ENCODE data around the gene SLC26A9. TPM values are rescaled to one million over a fixed set of nuclear protein-coding genes. Genes with fewer than 3 reads are reported as not detected.
A peak's percentile ranks its signal among the peaks of the same experiment; 100 is the strongest.
"Not testable (repeated sequence)": the region's sequence is repeated elsewhere in the genome, so short reads cannot be mapped to it uniquely, and the experiment has no call there.

SLC26A9 gene
- polyA plus RNA-seq, 1 donor: 0.04 TPM

- no peak for DNase-seq (ENCODE audit: low read depth)
Measured at GRCh38 chr1:205926636-205927035, 16.6 kb downstream of the SLC26A9 start.

DNA sequence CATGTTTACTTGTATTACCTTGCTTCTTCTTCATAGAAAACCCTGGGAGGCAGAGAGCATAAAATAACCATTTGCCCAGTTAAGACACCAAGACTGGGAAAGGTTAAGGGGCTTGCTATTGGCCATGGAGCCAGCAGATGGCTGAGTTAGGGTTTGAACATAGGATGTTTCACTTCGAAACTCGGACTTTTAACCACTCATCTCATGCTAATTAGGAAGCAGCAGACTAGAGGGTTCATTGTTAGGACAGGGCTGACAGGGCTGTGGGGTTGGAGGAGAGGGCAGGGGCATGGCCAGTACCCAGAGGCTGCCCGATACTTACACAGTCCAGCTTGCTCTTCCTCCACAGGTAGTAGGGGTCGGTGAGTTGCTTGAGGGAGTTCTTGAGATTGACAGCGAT is 17.0 kb downstream of the SLC26A9 start:
- no peak for DNase-seq (ENCODE audit: low read depth)

DNA sequence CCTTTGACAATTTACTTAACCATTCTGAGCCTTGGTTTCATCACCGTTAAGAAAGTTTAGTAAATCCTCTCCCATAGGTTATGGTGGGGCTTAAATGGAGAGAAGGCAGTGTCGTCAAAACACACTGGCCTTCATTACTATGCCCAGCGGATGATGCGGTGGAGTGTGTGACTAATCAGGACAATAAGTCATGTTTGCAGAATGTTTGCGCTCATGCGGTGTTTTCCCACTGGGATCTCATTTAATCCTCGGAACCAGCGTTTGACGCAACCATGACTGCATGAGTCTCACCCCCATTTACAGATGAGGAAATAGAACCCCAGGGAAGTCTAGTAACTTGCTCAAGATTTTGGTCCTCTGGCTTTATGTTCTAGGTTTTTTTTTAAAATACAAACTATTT is 17.5 kb downstream of the SLC26A9 start:
- no peak for DNase-seq (ENCODE audit: low read depth)

GRCh38 chr1:205924460-205924790 is 18.8 kb downstream of the SLC26A9 start:
- no peak for DNase-seq (ENCODE audit: low read depth)

GRCh38 chr1:205923651-205924459 is 19.4 kb downstream of the SLC26A9 start:
- no peak for DNase-seq (ENCODE audit: low read depth)

GRCh38 chr1:205922806-205923205 is 20.4 kb downstream of the SLC26A9 start:
- DNase-seq (ENCODE audit: low read depth): no peak

DNA sequence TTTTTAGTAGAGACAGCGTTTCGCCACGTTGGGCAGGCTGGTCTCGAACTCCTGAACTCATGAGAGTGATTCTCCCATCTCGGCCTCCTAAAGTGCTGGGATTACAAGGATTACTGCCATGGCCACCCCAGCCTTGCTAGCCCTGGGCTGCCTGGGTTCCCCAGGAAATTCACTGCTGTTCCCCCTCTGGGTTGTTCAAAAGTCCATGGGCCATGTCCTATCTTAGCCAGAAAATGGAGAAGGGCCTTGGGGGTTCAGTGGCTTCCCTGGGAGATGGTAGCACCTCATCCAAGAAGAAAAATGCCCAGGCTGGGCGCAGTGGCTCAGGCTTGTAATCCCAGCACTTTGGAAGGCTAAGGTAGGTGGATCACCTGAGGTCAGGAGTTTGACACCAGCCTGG is 20.9 kb downstream of the SLC26A9 start:
- DNase-seq (ENCODE audit: low read depth): no peak

- no peak for DNase-seq (ENCODE audit: low read depth)
Measured at GRCh38 chr1:205921570-205921909, 21.7 kb downstream of the SLC26A9 start.

DNA sequence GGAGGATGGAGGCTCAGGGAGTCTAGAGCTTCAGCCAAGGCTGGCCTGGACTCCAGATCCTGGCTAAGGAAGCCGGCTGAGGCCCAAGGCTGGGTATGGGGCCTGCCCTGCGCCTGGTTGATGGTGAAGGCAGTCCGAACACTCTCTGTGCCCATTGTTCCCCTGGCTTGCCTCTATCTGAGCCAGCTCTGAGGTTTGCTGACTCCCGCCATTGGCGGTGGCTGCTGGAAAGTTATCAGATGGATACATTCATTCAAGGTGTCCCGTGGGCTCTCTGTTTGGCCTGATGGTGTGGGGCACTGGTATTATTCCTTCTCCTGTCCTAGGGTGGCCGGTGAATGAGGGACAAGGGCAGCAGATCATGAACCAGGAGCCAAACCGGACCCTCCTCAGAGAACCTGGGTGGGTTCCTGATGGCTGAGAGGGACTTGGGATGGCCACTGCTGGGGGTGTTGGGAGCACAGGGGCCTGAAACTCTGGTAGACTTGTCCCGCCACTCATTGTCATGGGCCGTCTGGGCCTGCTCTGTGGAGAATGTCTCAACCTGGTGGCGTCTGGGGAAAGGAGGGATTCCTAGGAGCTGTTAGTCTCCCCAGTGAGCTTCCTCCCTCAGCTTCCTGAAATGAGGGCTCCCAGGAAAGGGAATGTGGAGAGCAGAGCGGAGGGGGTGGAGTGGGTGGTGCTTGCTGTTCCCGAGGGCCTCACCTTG is 22.2 kb downstream of the SLC26A9 start:
- DNase-seq (ENCODE audit: low read depth): no peak

- no peak for DNase-seq (ENCODE audit: low read depth)
Measured at GRCh38 chr1:205920159-205920558, 23.1 kb downstream of the SLC26A9 start.

GRCh38 chr1:205918955-205919746 is 24.1 kb downstream of the SLC26A9 start:
- peak; percentile 53 for DNase-seq (ENCODE audit: low read depth)

GRCh38 chr1:205917466-205918238 is 25.6 kb downstream of the SLC26A9 start:
- DNase-seq (ENCODE audit: low read depth): no peak

- no peak for DNase-seq (ENCODE audit: low read depth)
Measured at GRCh38 chr1:205916541-205916940, 26.7 kb downstream of the SLC26A9 start.

- DNase-seq (ENCODE audit: low read depth): no peak
Measured at GRCh38 chr1:205915354-205915990, 27.8 kb downstream of the SLC26A9 start.

- no peak for DNase-seq (ENCODE audit: low read depth)
Measured at GRCh38 chr1:205914730-205915129, 28.5 kb downstream of the SLC26A9 start.

DNA sequence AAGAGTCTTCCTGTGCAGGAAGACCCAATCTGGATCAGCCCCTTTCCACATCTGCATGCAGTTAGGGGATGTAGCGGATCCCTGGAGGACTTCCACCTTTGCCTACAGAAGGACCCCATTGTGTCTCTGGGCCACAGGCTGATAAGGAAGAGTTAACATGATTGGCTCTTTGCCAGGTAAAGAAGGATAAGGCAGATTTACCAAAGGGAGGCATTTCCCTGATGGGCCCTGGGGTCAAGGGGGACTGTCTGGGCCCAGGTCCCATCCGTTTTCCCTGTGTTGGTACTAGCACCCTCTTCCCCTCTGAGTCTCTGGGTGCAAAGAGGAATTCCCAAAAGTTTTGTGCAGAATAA is 29.1 kb downstream of the SLC26A9 start:
- DNase-seq (ENCODE audit: low read depth): no peak

DNA sequence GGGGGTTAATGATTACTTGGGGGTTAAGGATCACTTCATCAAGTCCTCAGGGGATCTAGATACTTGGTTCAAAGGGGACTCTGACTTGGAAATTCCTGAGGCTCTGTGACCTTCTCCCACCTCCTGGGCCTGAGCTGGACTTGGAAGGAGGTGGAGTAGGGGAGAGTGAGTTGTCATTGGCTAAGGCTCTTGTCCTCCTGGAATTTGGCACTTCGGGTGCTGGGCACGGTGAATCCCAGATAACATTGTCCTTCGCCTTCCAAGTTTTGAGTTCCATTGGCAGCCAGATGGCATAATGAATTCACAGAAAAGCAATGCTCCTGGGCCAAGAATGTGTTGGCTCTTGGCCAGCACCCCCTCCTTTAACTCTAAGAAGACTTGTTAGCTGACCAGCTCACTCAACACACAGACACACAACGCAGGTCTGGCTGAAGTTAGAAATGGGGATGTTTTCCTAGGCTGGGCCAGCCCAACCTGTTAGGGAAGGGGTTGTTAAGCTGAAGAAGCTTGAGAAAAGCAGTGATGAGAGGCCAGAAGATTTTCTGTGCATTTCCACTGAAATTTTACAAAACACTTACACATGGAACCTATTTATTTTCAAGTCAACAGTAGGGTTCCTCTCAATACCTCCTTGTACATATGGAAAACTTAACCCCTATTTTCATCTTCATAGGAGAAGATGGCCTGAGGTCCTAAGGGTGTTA is 29.7 kb downstream of the SLC26A9 start:
- no peak for DNase-seq (ENCODE audit: low read depth)

DNA sequence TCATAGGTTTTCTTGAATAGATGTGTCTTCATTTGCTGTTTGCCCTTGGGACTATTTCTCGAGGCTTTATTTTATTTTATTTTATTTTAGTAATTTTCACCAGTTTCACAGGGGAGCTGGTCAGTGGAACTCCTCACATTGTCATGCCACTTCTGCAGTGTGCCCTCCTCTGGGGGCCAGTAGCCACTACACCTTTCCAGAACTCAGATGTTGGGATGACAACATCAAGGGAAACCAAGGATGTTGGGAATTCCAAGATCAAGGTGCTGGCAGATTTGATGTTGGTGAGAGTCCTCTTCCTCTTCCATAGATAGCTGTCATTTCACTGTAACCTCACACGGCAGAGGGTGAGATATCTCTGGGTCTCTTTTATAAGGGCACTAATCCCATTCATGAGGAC is 35.5 kb downstream of the SLC26A9 start:
- no peak for DNase-seq (ENCODE audit: low read depth)

- DNase-seq (ENCODE audit: low read depth): not testable (repeated sequence)
Measured at GRCh38 chr1:205905095-205905494, 38.2 kb downstream of the SLC26A9 start.

DNA sequence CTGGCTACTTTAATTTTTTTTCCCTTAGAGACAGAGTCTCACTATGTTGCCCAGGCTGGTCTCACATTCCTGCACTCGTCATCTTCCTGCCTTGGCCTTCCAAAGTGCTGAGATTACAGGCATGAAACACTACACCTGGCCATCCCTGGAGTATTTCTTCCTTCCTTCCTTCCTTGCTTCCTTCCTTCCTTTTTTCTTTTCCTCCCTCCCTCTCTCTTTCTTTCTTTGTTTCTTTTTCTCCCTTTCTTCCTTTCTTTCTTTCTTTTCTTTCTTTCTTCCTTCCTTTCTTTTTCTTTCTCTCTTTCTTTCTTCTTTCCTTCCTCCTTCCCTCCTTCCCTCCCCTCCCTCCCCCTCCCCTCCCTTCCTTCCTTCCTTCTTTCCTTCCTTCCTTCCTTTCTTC is 46.9 kb downstream of the SLC26A9 start:
- no peak for DNase-seq (ENCODE audit: low read depth)

GRCh38 chr1:205894119-205894518 is 49.1 kb downstream of the SLC26A9 start:
- DNase-seq (ENCODE audit: low read depth): not testable (repeated sequence)

Measured in forelimb muscle (tissue), 1 donor.